ENCODE results near the gene DISC1.
"Not testable (repeated sequence)": the region's sequence is repeated elsewhere in the genome, so short reads cannot be mapped to it uniquely, and the experiment has no call there.

DNA sequence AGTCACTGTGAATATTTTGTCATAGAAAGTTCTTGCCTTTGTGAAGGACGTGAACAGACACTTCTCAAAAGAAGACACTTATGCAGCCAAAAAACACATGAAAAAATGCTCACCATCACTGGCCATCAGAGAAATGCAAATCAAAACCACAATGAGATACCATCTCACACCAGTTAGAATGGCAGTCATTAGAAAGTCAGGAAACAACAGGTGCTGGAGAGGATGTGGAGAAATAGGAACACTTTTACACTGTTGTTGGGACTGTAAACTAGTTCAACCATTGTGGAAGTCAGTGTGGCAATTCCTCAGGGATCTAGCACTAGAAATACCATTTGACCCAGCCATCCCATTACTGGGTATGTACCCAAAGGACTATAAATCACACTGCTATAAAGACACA is 33.3 kb upstream of the DISC1 start:
- TF ChIP-seq, protein P1, sequence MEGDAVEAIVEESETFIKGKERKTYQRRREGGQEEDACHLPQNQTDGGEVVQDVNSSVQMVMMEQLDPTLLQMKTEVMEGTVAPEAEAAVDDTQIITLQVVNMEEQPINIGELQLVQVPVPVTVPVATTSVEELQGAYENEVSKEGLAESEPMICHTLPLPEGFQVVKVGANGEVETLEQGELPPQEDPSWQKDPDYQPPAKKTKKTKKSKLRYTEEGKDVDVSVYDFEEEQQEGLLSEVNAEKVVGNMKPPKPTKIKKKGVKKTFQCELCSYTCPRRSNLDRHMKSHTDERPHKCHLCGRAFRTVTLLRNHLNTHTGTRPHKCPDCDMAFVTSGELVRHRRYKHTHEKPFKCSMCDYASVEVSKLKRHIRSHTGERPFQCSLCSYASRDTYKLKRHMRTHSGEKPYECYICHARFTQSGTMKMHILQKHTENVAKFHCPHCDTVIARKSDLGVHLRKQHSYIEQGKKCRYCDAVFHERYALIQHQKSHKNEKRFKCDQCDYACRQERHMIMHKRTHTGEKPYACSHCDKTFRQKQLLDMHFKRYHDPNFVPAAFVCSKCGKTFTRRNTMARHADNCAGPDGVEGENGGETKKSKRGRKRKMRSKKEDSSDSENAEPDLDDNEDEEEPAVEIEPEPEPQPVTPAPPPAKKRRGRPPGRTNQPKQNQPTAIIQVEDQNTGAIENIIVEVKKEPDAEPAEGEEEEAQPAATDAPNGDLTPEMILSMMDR (IDR thresholded peaks at IDR 0.05; ENCODE audit: poor library complexity, severe bottlenecking) = not testable (repeated sequence)
- TF ChIP-seq EZH2 (IDR thresholded peaks at IDR 0.05; ENCODE audit: borderline replicate concordance, insufficient read depth, low read length, poor library complexity, severe bottlenecking) = not testable (repeated sequence)

Measured in neural cell (in vitro differentiated cells).